Caco-2 (cell line): ENCODE data around the gene MSH3. TPM values are rescaled to one million over a fixed set of nuclear protein-coding genes. Genes with fewer than 3 reads are reported as not detected.

Source experiments
- BruUV-seq: library from RNA; stranded (reverse); fragments of 400-500 nt; replicated peaks from 2 replicates; lab custom pipeline; 2021; lab: Mats Ljungman, UMichigan
- CTCF ChIA-PET: fragments of 300-600 bp; sonication (Branson Sonifier 250); formaldehyde crosslinking; loops from one replicate; lab custom pipeline; 2022; ENCODE audit warnings: antibody characterized with exemption; lab: Charles Lee
- POLR2A ChIA-PET: fragments of 300-600 bp; sonication (Branson Sonifier 250); formaldehyde crosslinking; loops from one replicate; lab custom pipeline; 2022; ENCODE audit warnings: antibody characterized with exemption; lab: Charles Lee
- DNase-seq, 2 experiments: peaks; one replicate each; pipeline versions ENCODE4 v3.0.0 to v3.0.0-alpha.2; 2020 to 2022
- H3K27me3 ChIP-seq: replicated peaks from 2 replicates; pipeline ENCODE4 v1.6.0; 2011; ENCODE audit warnings: low read length; ENCODE audit not compliant: control insufficient read depth, insufficient read depth
- H3K36me3 ChIP-seq: 2 replicates; pipeline ENCODE4 v1.5.1; 2011; ENCODE audit warnings: low read length; ENCODE audit not compliant: control insufficient read depth, insufficient read depth
- H3K4me1 ChIP-seq: fragments of 250-450 bp; sonication (Bioruptor Pico); 2 replicates; pipeline ENCODE4 v1.5.1; 2020; ENCODE audit warnings: mild to moderate bottlenecking
- H3K4me3 ChIP-seq: 2 replicates; pipeline ENCODE4 v1.5.1; 2011; ENCODE audit warnings: low read depth, mild to moderate bottlenecking, control low read depth, low read length
- H3K9me3 ChIP-seq: fragments of 250-450 bp; sonication (Bioruptor Pico); 2 replicates; pipeline ENCODE4 v1.5.1; 2020; ENCODE audit warnings: mild to moderate bottlenecking, moderate library complexity
- H3K27ac Mint-ChIP-seq: one replicate; pipeline ENCODE4 v1.8.0; 2022; ENCODE audit warnings: mixed read lengths; ENCODE audit not compliant: unreplicated experiment
- H3K27me3 Mint-ChIP-seq: one replicate; pipeline ENCODE4 v1.8.0; 2022; ENCODE audit warnings: mixed read lengths; ENCODE audit not compliant: insufficient read depth, unreplicated experiment
- H3K36me3 Mint-ChIP-seq: one replicate; pipeline ENCODE4 v1.8.0; 2022; ENCODE audit warnings: mild to moderate bottlenecking, mixed read lengths; ENCODE audit not compliant: insufficient read depth, unreplicated experiment
- H3K4me1 Mint-ChIP-seq: one replicate; pipeline ENCODE4 v1.8.0; 2022; ENCODE audit warnings: low read depth, mixed read lengths; ENCODE audit not compliant: unreplicated experiment
- H3K4me3 Mint-ChIP-seq: one replicate; pipeline ENCODE4 v1.8.0; 2022; ENCODE audit warnings: mild to moderate bottlenecking, moderate library complexity, mixed read lengths; ENCODE audit not compliant: unreplicated experiment
- H3K9me3 Mint-ChIP-seq: one replicate; pipeline ENCODE4 v1.8.0; 2022; ENCODE audit warnings: mixed read lengths; ENCODE audit not compliant: unreplicated experiment
- intact Hi-C: fragments of 100-400 bp; cut with micrococcal nuclease; formaldehyde crosslinking; loops from one replicate; pipeline ENCODE4 v1.10.0; 2022; ENCODE audit not compliant: unreplicated experiment
- total RNA-seq: library from RNA; stranded (reverse); gene quantifications from 2 replicates; pipeline ENCODE4 v1.2.3, GENCODE V29; 2022
- TF ChIP-seq, protein P1 (sequence below), 2 experiments: fragments of 200-600 bp in 1 of 2; IDR thresholded peaks; 1 replicate in 1 of 2; 2 replicates in 1 of 2; pipeline versions ENCODE4 v1.5.1 to v1.8.0; 2011 to 2022; ENCODE audit warnings: antibody characterized with exemption in 1 of 2, control low read depth in 1 of 2, inconsistent platforms in 1 of 2, low read depth in 1 of 2, low read length in 1 of 2, mild to moderate bottlenecking in 1 of 2, moderate library complexity in 1 of 2; ENCODE audit not compliant: insufficient read depth in 1 of 2, severe bottlenecking in 1 of 2, unreplicated experiment in 1 of 2

The MSH3 gene
- total RNA-seq, 1 experiment from 2014 or later: 17.1 TPM

DNA sequence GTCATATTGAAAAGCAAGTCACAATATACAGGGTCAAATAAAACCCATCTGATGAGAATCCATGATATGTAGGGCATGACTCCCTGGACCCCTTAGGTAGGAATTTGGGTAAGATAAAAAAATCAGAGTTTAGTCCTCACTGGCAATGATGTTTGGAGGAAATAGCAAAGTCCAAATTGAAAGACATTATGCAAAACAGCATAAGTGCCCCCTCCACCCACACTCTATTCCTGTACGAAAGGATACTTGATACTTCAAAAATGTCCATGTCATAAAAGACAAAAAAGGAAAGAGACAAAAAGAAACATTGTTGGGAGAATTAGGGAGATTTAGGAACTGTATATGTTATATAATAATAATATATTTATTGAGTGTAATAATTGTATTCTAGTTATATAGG lies 209.7 kb downstream of the MSH3 start:
- intact Hi-C loops: no loop called here
- no peaks in the 10 kb centered on the region; the same call in 1 of the 2 replicates for H3K36me3 ChIP-seq
- ChIA-PET CTCF (no interaction called here), POLR2A (no interaction called here)
- Mint-ChIP-seq H3K27ac (peak overlapping the region; percentile 86), H3K9me3 (peaks cover 20% of the 10 kb centered on the region), H3K4me3 (peak overlapping the region; percentile 64), H3K36me3 (peaks cover 38% of the 10 kb centered on the region), H3K4me1 (peaks cover 49% of the 10 kb centered on the region), H3K27me3 (no peaks in the 10 kb centered on the region)
- H3K4me1 ChIP-seq: peaks cover 54% of the 10 kb centered on the region
- no peak overlapping the region for H3K4me3 ChIP-seq
- no peaks in the 10 kb centered on the region for H3K27me3 ChIP-seq
- TF ChIP-seq, protein P1, sequence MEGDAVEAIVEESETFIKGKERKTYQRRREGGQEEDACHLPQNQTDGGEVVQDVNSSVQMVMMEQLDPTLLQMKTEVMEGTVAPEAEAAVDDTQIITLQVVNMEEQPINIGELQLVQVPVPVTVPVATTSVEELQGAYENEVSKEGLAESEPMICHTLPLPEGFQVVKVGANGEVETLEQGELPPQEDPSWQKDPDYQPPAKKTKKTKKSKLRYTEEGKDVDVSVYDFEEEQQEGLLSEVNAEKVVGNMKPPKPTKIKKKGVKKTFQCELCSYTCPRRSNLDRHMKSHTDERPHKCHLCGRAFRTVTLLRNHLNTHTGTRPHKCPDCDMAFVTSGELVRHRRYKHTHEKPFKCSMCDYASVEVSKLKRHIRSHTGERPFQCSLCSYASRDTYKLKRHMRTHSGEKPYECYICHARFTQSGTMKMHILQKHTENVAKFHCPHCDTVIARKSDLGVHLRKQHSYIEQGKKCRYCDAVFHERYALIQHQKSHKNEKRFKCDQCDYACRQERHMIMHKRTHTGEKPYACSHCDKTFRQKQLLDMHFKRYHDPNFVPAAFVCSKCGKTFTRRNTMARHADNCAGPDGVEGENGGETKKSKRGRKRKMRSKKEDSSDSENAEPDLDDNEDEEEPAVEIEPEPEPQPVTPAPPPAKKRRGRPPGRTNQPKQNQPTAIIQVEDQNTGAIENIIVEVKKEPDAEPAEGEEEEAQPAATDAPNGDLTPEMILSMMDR (IDR thresholded peaks at IDR 0.05; ENCODE audit: insufficient read depth in 1 of 2, low read depth in 1 of 2, low read length in 1 of 2, severe bottlenecking in 1 of 2, unreplicated experiment in 1 of 2): no peak
- peaks cover 7% of the 10 kb centered on the region; the same call in 1 of the 2 replicates for H3K9me3 ChIP-seq
- DNase-seq: no peak
- BruUV-seq: no TSS peak

DNA sequence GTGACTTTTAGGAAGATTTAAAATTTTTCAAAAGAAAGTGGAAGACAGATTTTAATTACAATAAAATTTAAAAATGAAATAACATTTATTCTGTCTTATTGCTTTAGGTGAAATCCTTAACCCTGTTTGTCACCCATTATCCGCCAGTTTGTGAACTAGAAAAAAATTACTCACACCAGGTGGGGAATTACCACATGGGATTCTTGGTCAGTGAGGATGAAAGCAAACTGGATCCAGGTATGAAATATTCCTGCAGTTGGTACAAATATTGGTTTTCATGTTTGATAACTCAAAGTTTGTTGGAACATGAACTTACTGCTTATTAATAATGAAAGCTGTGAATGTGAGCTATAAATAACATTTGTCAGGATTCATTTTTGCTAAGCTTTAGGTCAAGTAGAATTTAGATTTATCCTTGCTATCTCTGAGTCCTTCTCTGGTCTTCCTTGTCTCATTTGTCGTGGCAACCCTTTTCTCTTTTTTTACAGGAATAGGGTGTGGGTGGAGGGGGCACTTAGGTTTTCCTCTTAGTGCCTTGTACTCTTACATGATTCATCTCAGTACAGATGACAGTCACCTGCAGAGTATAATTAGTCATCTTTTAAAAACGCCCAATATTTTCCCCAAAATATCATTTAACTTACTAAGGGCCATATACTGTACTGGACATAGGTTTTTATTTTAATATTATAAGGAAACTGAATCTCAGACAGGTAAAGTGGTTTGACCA lies 210.4 kb downstream of the MSH3 start:
- H3K9me3 Mint-ChIP-seq: peaks cover 20% of the 10 kb centered on the region
- ChIA-PET POLR2A (no interaction called here), CTCF (no interaction called here)
- Histone ChIP-seq H3K36me3 (no peaks in the 10 kb centered on the region; the same call in 1 of the 2 replicates), H3K4me3 (no peak overlapping the region), H3K27me3 (no peaks in the 10 kb centered on the region), H3K9me3 (peaks cover 7% of the 10 kb centered on the region; the same call in 1 of the 2 replicates), H3K4me1 (peaks cover 52% of the 10 kb centered on the region)
- H3K4me3 Mint-ChIP-seq: peak overlapping the region; percentile 64
- peak overlapping the region; percentile 86 for H3K27ac Mint-ChIP-seq
- TF ChIP-seq, protein P1 (IDR thresholded peaks at IDR 0.05; ENCODE audit: insufficient read depth in 1 of 2, low read depth in 1 of 2, low read length in 1 of 2, severe bottlenecking in 1 of 2, unreplicated experiment in 1 of 2): no peak
- no TSS peak for BruUV-seq
- intact Hi-C loops: no loop called here
- DNase-seq: no peak
- peaks cover 46% of the 10 kb centered on the region for H3K4me1 Mint-ChIP-seq
- H3K27me3 Mint-ChIP-seq: no peaks in the 10 kb centered on the region
- H3K36me3 Mint-ChIP-seq: peaks cover 38% of the 10 kb centered on the region

DNA sequence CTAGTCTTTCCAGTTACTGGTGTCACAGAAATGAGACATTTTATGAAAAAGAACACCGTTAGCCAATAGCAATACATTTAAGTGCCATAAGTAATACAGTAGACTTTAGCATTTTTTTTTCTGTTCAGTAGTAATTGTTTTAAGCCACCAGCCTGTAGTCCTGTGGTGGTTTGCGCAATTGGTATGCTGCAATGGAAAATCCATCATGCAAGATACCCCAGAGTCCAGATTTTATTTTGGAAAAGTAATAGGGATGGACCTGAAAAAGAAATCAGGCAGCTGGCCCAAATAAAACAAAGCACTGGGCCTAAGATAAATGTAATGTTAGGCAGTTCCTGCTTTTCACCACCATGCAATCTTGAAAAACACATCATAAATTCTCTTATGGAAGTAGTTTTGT lies 211.1 kb downstream of the MSH3 start:
- peaks cover 46% of the 10 kb centered on the region for H3K4me1 Mint-ChIP-seq
- no peak overlapping the region for H3K4me3 ChIP-seq
- H3K4me1 ChIP-seq: peaks cover 48% of the 10 kb centered on the region
- H3K27me3 ChIP-seq: no peaks in the 10 kb centered on the region
- H3K36me3 Mint-ChIP-seq: peaks cover 39% of the 10 kb centered on the region
- peaks cover 16% of the 10 kb centered on the region for H3K9me3 Mint-ChIP-seq
- POLR2A ChIA-PET: no interaction called here
- H3K27me3 Mint-ChIP-seq: no peaks in the 10 kb centered on the region
- intact Hi-C loops: no loop called here
- TF ChIP-seq, protein P1 (IDR thresholded peaks at IDR 0.05; ENCODE audit: insufficient read depth in 1 of 2, low read depth in 1 of 2, low read length in 1 of 2, severe bottlenecking in 1 of 2, unreplicated experiment in 1 of 2): no peak
- no peaks in the 10 kb centered on the region; the same call in 1 of the 2 replicates for H3K36me3 ChIP-seq
- peaks cover 7% of the 10 kb centered on the region; the same call in 1 of the 2 replicates for H3K9me3 ChIP-seq
- CTCF ChIA-PET: no interaction called here
- no TSS peak for BruUV-seq
- no peak overlapping the region for H3K4me3 Mint-ChIP-seq
- H3K27ac Mint-ChIP-seq: no peak overlapping the region
- no peak for DNase-seq
